ENCODE results near the gene DYNLT3.

The DYNLT3 gene

DNA sequence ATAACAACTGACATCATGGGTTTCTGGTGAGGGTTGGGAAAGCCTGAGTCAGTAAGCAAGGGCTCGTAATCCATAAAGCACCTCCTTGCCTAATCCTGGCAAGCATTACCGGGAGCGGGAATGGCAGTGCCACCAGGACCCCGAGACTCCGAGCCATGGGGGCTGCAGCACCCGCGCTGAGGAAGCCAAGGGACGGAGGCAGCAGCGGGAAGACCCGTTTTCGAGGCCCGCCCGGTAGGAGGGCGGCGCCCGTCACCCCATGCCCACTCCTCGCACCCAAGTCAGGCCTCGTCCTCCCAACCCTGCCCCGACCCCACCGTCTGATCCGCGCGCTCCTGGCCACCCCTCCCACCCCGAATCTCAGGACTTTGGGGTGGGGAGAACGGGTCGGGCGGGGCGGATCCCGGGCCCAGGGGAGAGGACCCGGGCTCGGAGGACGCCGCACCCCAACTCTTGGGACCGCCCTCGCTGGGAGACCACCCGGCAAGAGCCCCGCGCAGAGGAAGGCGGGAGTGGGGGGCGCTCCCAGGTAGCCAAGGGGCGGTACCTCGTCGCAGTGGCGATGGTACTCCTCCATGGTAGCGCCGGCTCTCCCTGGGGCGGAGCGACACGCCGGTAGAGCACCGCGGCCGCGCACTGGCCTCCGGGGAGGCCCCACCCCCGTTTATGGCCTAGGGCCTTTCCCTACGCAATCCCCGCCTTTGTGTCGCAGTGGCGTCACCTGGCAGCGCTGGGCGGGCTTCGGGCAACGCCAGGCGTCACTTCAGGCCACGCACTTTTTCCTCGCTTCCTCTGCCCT is at the start of gene DYNLT3:
TSS of gene DYNLT3 (minus strand) at position 638 of the 799 bp plus-strand sequence. CDS start at position 577, 61 bp downstream.
- peak; percentile 72 for DNase-seq (ENCODE audit: low read depth)

- DNase-seq (ENCODE audit: low read depth): no peak
Observed at GRCh38 chrX:37896511-37896890, 49.1 kb upstream of the DYNLT3 start.

GRCh38 chrX:37895795-37896510 is 48.6 kb upstream of the DYNLT3 start:
- DNase-seq (ENCODE audit: low read depth): no peak

GRCh38 chrX:37894725-37895124 is 47.4 kb upstream of the DYNLT3 start:
- no peak for DNase-seq (ENCODE audit: low read depth)

DNA sequence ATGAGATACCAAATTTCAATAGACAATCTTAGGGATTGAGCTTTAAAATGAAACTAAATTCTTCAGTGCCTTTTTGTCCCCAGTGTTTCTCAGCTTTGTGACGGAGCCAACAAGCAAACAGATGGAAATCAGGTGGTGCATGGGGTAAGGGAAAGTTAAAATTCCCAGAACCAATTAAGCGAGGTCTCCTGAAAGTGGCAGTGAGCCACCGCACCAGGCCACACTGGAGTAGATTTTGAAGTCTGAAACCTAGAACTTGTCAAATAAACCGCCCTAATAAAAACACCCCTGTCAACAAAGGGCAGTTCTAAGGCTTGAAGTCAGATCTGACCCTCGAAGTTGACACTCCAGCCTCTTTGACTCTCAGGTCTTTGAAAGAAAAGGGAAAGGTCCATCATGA is 40.6 kb upstream of the DYNLT3 start:
- DNase-seq (ENCODE audit: low read depth): no peak

GRCh38 chrX:37887347-37887746 is 40.0 kb upstream of the DYNLT3 start:
- no peak for DNase-seq (ENCODE audit: low read depth)

DNA sequence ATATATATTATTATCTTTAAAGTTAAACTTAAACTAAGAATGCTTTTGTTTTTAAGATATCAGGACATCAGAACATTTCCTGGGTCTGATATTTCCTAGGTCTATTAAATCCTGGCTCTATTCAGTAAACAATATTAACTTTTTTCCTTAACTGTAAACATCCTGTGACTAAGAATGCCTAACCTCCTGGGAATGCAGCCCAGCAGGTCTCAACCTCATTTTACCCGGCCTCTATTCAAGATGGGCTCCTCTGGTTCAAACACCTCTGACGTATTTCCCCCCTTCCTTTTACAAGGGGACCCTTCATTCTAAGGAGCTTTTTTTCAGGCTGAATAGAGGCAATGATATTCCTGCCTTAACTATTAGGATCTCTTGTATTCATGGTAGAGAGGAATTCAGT is 35.8 kb upstream of the DYNLT3 start:
- DNase-seq (ENCODE audit: low read depth): peak; percentile 7

GRCh38 chrX:37879692-37880091 is 32.3 kb upstream of the DYNLT3 start:
- no peak for DNase-seq (ENCODE audit: low read depth)

GRCh38 chrX:37876716-37877115 is 29.3 kb upstream of the DYNLT3 start:
- DNase-seq (ENCODE audit: low read depth): no peak

DNA sequence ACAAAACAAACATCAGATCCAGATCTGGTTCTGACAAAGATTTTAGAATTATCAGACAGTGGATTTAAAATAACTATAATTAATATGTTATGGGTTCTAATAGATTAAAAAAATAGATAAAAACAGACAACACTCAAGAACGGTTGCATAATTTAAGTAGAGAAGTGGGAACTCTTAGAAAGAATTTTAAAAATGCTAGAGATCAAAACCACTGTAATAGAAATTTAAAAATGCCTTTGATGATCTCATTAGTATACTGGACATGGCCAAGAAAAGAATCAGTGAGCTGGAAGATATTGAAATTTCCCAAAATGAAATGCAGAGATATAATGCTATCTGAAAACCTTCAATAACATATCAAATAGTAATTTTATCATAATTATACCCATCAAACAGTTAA is 28.3 kb upstream of the DYNLT3 start:
- peak; percentile 9 for DNase-seq (ENCODE audit: low read depth)

DNA sequence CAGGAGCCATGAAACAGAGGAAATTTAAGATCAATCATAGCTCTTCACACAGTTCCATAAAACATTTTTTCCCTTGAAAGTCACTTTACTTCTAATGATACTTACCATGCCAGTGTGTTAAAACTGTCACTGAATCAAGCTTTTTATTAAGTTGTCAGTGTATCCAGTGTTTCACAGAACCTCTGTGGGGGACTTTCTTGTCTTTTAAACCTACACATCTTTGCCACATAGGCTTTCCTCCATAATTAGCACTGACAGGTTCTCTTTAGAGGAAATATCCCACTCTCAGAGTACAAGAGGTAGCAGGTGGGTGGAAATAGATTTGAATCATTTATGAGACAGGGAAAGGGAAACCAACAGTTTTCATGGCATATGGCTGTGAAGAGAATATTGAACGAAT is 25.8 kb upstream of the DYNLT3 start:
- no peak for DNase-seq (ENCODE audit: low read depth)

GRCh38 chrX:37872303-37872655 is 24.9 kb upstream of the DYNLT3 start:
- DNase-seq (ENCODE audit: low read depth): no peak

- DNase-seq (ENCODE audit: low read depth): peak; percentile 87
Observed at GRCh38 chrX:37871626-37872302, 24.4 kb upstream of the DYNLT3 start.

GRCh38 chrX:37867536-37868153 is 20.3 kb upstream of the DYNLT3 start:
- DNase-seq (ENCODE audit: low read depth): no peak

DNA sequence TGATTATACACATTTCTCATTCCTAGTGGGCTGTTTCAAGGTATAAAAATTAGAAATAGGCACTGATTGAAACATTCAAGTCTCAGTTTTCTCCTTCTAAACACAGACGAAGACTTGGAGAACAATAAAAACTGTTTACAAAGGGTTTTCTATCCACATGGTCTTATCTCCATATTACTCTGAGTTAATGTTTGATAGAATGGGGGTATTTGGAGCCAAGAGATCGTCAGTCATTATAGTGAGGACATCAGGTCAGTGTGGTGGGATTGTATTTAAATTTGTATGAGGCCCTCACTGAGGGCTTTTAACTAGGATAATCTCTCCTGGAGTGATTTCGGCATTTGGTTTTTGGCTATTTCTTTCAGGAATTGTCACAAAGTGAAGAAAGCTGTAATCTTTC is 16.4 kb upstream of the DYNLT3 start:
- no peak for DNase-seq (ENCODE audit: low read depth)

GRCh38 chrX:37862851-37863250 is 15.5 kb upstream of the DYNLT3 start:
- DNase-seq (ENCODE audit: low read depth): no peak

DNA sequence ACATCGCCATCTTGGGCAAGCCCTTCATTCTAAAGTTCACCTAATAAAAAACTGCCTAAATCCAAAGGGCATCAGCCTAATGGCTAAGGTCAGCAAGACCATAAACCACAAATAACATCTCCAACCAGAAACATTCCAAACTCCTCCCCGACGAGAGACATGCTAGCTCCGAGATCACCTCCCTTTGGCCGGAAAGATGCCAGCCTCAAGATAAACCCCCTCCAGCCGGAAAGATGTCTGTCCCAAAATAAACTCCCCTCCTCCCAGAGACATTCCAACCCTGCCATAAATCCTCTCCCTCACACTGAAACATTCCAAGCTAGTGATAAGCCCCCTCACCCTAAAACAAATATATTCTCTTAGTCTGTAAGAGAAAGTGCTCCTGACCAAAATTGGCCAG is 13.3 kb upstream of the DYNLT3 start:
- no peak for DNase-seq (ENCODE audit: low read depth)

DNA sequence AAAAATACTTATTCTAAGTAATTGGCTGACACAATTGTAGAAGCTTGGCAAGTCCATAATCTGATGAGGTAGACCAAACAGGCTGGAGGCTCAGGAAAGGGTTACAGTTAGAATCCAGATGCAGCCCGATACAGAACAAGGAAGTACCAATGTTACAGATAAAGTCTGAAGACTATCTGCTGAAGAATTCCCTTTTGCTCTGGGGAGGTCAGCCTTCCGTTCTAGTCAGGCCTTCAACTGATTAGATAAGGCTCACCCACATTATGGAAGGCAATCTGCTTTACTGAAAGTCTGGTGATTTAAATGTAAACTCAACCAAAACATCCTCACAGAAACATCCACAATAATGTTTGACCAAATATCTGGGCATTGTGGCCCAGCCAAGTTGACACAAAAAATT is 7.4 kb upstream of the DYNLT3 start:
- DNase-seq (ENCODE audit: low read depth): no peak

- no peak for DNase-seq (ENCODE audit: low read depth)
Observed at GRCh38 chrX:37854148-37854547, 6.8 kb upstream of the DYNLT3 start.

GRCh38 chrX:37847733-37848197 is 394 bp upstream of the DYNLT3 start:
- DNase-seq (ENCODE audit: low read depth): no peak

DNA sequence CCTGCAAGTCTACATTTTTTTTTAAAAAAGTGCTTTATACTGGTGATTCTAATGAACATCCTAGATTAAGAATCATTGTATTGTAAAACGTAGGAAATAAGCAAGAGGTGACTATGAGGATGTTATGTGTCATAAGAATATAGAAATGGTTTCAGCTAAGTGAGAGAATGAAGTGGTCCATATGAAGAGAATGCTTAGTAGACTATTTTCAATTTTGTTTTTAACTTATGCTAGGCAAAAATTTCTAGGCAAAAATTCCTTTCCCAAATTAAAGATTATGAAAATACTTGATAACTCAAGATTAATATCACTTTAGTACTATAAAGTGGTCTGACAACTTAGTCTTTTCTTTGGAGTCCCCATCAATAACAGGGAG is 825 bp downstream of the DYNLT3 start:
- no peak for DNase-seq (ENCODE audit: low read depth)

DNA sequence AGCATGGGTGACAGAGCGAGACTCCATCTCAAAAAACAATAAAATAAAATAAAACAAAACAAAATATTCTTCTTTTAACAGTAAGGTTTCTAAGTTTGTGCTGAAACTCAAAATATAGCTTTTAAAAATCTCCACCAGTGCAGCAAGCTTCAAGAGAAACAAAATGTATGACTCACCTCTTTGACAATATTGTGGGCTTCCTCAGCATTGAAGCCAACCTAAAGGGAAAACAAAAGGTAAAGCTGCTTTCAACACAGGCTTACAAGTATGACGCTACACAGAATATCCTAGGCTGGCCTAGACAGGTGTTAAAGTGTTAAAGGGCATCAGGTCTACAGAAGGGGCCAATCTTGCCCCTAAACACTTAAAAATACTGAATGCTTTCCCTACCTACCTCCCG is 1.2 kb downstream of the DYNLT3 start:
- DNase-seq (ENCODE audit: low read depth): peak; percentile 24

GRCh38 chrX:37844622-37845021 is 2.7 kb downstream of the DYNLT3 start:
- no peak for DNase-seq (ENCODE audit: low read depth)
